HepG2 (cell line): ENCODE measurements around the gene LCN12. TPM values are rescaled to one million over a fixed set of nuclear protein-coding genes. Genes with fewer than 3 reads are reported as not detected.

ENCODE experiments used
- CENPT ChIP-seq: sonication (generic); formaldehyde crosslinking; IDR thresholded peaks from 2 replicates; pipeline ENCODE4 v1.8.0; 2022; ENCODE audit warnings: low read depth, mild to moderate bottlenecking, moderate library complexity, missing genetic modification reagents
- MAZ ChIP-seq, 2 experiments: sonication (generic) in 1 of 2; formaldehyde crosslinking in 1 of 2; IDR thresholded peaks; 2 replicates each; pipeline versions ENCODE4 v1.5.0 to v1.6.1; 2012 to 2020; ENCODE audit warnings: low read depth in 2 of 2, mild to moderate bottlenecking in 2 of 2, borderline replicate concordance in 1 of 2, improper control_type of control experiment in 1 of 2, low read length in 1 of 2, missing genetic modification reagents in 1 of 2, moderate library complexity in 1 of 2
- MYC ChIP-seq: sonication (generic); formaldehyde crosslinking; IDR thresholded peaks from 2 replicates; pipeline ENCODE4 v1.9.0; 2021; ENCODE audit warnings: missing genetic modification reagents, borderline replicate concordance
- NR2F6 ChIP-seq, 2 experiments: IDR thresholded peaks; 2 replicates each; pipeline ENCODE4 v1.6.1; 2016; ENCODE audit warnings: antibody characterized with exemption in 1 of 2, mild to moderate bottlenecking in 1 of 2
- SALL2 ChIP-seq: sonication (generic); formaldehyde crosslinking; IDR thresholded peaks from 2 replicates; pipeline ENCODE4 v1.8.1; 2023; ENCODE audit warnings: mild to moderate bottlenecking, missing genetic modification reagents, inconsistent platforms
- TAF15 ChIP-seq: fragments of 200-400 bp; formaldehyde crosslinking; IDR thresholded peaks from one replicate; pipeline ENCODE4 v1.6.1; 2018; ENCODE audit warnings: mild to moderate bottlenecking, low read depth, low read length; ENCODE audit not compliant: poor library complexity, severe bottlenecking
- ZBTB1 ChIP-seq: sonication (generic); formaldehyde crosslinking; IDR thresholded peaks from 2 replicates; pipeline ENCODE4 v1.4.0; 2020; ENCODE audit warnings: missing genetic modification reagents, borderline replicate concordance
- ZBTB42 ChIP-seq: sonication (generic); formaldehyde crosslinking; IDR thresholded peaks from 2 replicates; pipeline ENCODE4 v1.5.0; 2020; ENCODE audit warnings: mild to moderate bottlenecking, missing genetic modification reagents
- ZNF160 ChIP-seq: sonication (generic); formaldehyde crosslinking; IDR thresholded peaks from 2 replicates; pipeline ENCODE4 v1.8.0; 2022; ENCODE audit warnings: mild to moderate bottlenecking, inconsistent platforms, missing genetic modification reagents
- ZNF207 ChIP-seq: fragments of 450-650 bp; IDR thresholded peaks from 2 replicates; pipeline ENCODE4 v1.6.1; 2016; ENCODE audit warnings: antibody characterized with exemption, borderline replicate concordance
- ZNF484 ChIP-seq: sonication (generic); formaldehyde crosslinking; IDR thresholded peaks from 2 replicates; pipeline ENCODE4 v1.5.1; 2020; ENCODE audit warnings: mild to moderate bottlenecking, low read depth, missing genetic modification reagents, borderline replicate concordance
- polyA plus RNA-seq, 8 experiments: library from polyadenylated mRNA; depleted of rRNA in 3 of 8; stranded (reverse) in 7 of 8; unstranded in 1 of 8; fragments of >200 nt; fragmentation: Illumina TruSeq in 4 of 8; extraction: Trizol in 4 of 8; gene quantifications; 2 replicates each; pipeline versions ENCODE4 v1.2.1 to v1.2.3, GENCODE V29; 2011 to 2016; ENCODE audit warnings: low read depth in 4 of 8, missing spikeins in 1 of 8, mixed read lengths in 1 of 8; ENCODE audit not compliant: insufficient read depth in 1 of 8
- total RNA-seq, 5 experiments: library from RNA; depleted of rRNA; stranded (reverse); fragments of >200 nt; fragmentation: Illumina TruSeq; extraction: Trizol; gene quantifications; 2 replicates each; pipeline ENCODE4 v1.2.3, GENCODE V29; 2016; ENCODE audit warnings: low read depth in 1 of 5
- TF ChIP-seq, protein P1 (sequence below): sonication (generic); formaldehyde crosslinking; IDR thresholded peaks from 2 replicates; pipeline ENCODE4 v1.5.1; 2020; ENCODE audit warnings: mild to moderate bottlenecking, missing genetic modification reagents, borderline replicate concordance
- TF ChIP-seq, protein P2 (sequence below): sonication (generic); formaldehyde crosslinking; conservative IDR thresholded peaks from 2 replicates; pipeline ENCODE4 v1.4.0; 2020; ENCODE audit warnings: missing genetic modification reagents
- TF ChIP-seq, protein P3 (sequence below): sonication (generic); formaldehyde crosslinking; IDR thresholded peaks from 2 replicates; pipeline ENCODE4 v1.4.0; 2020; ENCODE audit warnings: missing genetic modification reagents, mild to moderate bottlenecking, borderline replicate concordance
- TF ChIP-seq, protein P4 (sequence below): sonication (generic); formaldehyde crosslinking; IDR thresholded peaks from 2 replicates; pipeline ENCODE4 v1.5.0; 2020; ENCODE audit warnings: missing genetic modification reagents

The LCN12 gene
- total and polyA plus RNA-seq, 2 of the 13 experiments (the other 11 are each of a cell fraction or from before 2014, with no cell fraction given), result 3.4 to 6.9 TPM

DNA sequence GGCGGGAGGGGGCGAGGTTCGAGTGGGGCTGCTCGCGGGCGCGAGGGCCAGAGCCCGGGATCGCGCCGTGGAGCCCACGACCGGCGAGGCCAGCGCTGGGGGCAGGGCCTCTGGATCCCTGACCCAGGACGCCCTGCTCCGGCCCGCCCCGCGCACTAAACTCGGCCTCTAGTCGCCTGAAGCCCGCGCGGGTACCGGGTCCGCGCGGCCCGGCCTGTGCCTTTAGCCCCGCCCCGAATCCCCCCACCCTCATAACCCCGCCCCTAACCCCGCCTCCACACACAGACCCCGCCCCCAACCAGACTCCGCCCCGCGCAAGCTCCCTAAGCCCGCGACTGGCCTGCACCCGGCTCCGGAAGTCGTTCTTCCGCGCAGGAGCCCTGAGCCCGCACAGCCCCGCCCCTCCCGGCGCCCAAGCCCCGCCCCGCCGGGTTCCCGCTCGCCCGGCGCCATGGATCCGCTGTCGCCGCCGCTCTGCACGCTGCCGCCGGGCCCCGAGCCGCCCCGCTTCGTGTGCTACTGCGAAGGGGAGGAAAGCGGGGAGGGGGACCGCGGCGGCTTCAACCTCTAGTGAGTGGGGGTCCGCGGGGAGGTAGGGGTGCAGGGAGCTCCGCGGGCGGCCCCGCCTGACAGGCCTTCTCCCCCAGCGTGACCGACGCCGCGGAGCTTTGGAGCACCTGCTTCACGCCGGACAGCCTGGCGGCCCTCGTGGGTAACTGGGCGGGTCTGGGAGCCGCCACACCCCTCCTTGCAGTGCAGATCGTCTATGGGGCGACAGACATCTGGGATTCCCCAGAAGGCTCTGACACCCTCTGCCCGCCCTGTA lies 40.1 kb downstream of the LCN12 start, which contains the start of gene PAXX (continued):
- no peak for TF ChIP-seq MAZ (IDR thresholded peaks at IDR 0.05; ENCODE audit: borderline replicate concordance, low read depth, low read length)
- peak; percentile 29; the same call in 1 of the 2 replicates for TF ChIP-seq MAZ (CRISPR knock-in tag; IDR thresholded peaks at IDR 0.05; ENCODE audit: low read depth)
- TF ChIP-seq ZBTB1 (CRISPR knock-in tag), result no peak
- peak; percentile 45; the same call in 1 of the 2 replicates for TF ChIP-seq SALL2 (CRISPR knock-in tag)
- no peak for TF ChIP-seq NR2F6 (IDR thresholded peaks at IDR 0.05)
- no peak for TF ChIP-seq NR2F6 (CRISPR knock-in tag; IDR thresholded peaks at IDR 0.05)
- no peak for TF ChIP-seq ZBTB42 (CRISPR knock-in tag)
- TF ChIP-seq TAF15, result no peak
- TF ChIP-seq CENPT (CRISPR knock-in tag), result 0 out of 2 replicates have a peak, but pooled peaks have one; percentile 36
- TF ChIP-seq, protein P1, sequence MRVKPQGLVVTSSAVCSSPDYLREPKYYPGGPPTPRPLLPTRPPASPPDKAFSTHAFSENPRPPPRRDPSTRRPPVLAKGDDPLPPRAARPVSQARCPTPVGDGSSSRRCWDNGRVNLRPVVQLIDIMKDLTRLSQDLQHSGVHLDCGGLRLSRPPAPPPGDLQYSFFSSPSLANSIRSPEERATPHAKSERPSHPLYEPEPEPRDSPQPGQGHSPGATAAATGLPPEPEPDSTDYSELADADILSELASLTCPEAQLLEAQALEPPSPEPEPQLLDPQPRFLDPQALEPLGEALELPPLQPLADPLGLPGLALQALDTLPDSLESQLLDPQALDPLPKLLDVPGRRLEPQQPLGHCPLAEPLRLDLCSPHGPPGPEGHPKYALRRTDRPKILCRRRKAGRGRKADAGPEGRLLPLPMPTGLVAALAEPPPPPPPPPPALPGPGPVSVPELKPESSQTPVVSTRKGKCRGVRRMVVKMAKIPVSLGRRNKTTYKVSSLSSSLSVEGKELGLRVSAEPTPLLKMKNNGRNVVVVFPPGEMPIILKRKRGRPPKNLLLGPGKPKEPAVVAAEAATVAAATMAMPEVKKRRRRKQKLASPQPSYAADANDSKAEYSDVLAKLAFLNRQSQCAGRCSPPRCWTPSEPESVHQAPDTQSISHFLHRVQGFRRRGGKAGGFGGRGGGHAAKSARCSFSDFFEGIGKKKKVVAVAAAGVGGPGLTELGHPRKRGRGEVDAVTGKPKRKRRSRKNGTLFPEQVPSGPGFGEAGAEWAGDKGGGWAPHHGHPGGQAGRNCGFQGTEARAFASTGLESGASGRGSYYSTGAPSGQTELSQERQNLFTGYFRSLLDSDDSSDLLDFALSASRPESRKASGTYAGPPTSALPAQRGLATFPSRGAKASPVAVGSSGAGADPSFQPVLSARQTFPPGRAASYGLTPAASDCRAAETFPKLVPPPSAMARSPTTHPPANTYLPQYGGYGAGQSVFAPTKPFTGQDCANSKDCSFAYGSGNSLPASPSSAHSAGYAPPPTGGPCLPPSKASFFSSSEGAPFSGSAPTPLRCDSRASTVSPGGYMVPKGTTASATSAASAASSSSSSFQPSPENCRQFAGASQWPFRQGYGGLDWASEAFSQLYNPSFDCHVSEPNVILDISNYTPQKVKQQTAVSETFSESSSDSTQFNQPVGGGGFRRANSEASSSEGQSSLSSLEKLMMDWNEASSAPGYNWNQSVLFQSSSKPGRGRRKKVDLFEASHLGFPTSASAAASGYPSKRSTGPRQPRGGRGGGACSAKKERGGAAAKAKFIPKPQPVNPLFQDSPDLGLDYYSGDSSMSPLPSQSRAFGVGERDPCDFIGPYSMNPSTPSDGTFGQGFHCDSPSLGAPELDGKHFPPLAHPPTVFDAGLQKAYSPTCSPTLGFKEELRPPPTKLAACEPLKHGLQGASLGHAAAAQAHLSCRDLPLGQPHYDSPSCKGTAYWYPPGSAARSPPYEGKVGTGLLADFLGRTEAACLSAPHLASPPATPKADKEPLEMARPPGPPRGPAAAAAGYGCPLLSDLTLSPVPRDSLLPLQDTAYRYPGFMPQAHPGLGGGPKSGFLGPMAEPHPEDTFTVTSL, result no peak
- TF ChIP-seq MYC, result peak; percentile 51
- TF ChIP-seq, protein P2, sequence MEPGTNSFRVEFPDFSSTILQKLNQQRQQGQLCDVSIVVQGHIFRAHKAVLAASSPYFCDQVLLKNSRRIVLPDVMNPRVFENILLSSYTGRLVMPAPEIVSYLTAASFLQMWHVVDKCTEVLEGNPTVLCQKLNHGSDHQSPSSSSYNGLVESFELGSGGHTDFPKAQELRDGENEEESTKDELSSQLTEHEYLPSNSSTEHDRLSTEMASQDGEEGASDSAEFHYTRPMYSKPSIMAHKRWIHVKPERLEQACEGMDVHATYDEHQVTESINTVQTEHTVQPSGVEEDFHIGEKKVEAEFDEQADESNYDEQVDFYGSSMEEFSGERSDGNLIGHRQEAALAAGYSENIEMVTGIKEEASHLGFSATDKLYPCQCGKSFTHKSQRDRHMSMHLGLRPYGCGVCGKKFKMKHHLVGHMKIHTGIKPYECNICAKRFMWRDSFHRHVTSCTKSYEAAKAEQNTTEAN (CRISPR knock-in tag), result 0 out of 2 replicates have a peak, but pooled peaks have one; percentile 42
- 0 out of 2 replicates have a peak, but pooled peaks have one; percentile 53 for TF ChIP-seq ZNF160
- TF ChIP-seq ZNF484 (CRISPR knock-in tag), result no peak
- TF ChIP-seq, protein P3, sequence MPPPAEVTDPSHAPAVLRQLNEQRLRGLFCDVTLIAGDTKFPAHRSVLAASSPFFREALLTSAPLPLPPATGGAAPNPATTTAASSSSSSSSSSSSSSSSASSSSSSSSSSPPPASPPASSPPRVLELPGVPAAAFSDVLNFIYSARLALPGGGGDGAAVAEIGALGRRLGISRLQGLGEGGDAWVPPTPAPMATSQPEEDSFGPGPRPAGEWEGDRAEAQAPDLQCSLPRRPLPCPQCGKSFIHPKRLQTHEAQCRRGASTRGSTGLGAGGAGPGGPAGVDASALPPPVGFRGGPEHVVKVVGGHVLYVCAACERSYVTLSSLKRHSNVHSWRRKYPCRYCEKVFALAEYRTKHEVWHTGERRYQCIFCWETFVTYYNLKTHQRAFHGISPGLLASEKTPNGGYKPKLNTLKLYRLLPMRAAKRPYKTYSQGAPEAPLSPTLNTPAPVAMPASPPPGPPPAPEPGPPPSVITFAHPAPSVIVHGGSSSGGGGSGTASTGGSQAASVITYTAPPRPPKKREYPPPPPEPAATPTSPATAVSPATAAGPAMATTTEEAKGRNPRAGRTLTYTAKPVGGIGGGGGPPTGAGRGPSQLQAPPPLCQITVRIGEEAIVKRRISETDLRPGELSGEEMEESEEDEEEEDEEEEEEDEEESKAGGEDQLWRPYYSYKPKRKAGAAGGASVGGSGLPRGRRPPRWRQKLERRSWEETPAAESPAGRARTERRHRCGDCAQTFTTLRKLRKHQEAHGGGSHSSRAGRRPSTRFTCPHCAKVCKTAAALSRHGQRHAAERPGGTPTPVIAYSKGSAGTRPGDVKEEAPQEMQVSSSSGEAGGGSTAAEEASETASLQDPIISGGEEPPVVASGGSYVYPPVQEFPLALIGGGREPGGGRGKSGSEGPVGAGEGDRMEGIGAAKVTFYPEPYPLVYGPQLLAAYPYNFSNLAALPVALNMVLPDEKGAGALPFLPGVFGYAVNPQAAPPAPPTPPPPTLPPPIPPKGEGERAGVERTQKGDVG (CRISPR knock-in tag), result no peak
- TF ChIP-seq, protein P4, sequence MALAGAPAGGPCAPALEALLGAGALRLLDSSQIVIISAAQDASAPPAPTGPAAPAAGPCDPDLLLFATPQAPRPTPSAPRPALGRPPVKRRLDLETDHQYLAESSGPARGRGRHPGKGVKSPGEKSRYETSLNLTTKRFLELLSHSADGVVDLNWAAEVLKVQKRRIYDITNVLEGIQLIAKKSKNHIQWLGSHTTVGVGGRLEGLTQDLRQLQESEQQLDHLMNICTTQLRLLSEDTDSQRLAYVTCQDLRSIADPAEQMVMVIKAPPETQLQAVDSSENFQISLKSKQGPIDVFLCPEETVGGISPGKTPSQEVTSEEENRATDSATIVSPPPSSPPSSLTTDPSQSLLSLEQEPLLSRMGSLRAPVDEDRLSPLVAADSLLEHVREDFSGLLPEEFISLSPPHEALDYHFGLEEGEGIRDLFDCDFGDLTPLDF, result 0 out of 2 replicates have a peak, but pooled peaks have one; percentile 56
- no peak for TF ChIP-seq ZNF207
